Mesodermal cell (in vitro differentiated cells): ENCODE measurements around the gene VGLL4.
A peak's percentile ranks its signal among the peaks of the same experiment; 100 is the strongest.
"Not testable (repeated sequence)": the region's sequence is repeated elsewhere in the genome, so short reads cannot be mapped to it uniquely, and the experiment has no call there.

Experiments used
- H3K27ac ChIP-seq: 2 replicates; pipeline ENCODE4 v1.7.0; 2013; ENCODE audit warnings: mild to moderate bottlenecking, low read depth, low read length, moderate library complexity; ENCODE audit not compliant: severe bottlenecking
- H3K36me3 ChIP-seq: 2 replicates; pipeline ENCODE4 v1.7.1; 2013; ENCODE audit warnings: mild to moderate bottlenecking, low read length, moderate library complexity; ENCODE audit not compliant: control insufficient read depth, insufficient read depth
- H3K4me1 ChIP-seq: one replicate; pipeline ENCODE4 v1.7.1; 2013; ENCODE audit warnings: mild to moderate bottlenecking, low read length; ENCODE audit not compliant: insufficient read depth, control insufficient read depth, poor library complexity, severe bottlenecking
- H3K4me3 ChIP-seq: 2 replicates; pipeline ENCODE4 v1.7.0; 2013; ENCODE audit warnings: low read length, control low read depth, mild to moderate bottlenecking; ENCODE audit not compliant: insufficient read depth, poor library complexity, severe bottlenecking; ENCODE audit errors: extremely low read depth
- H3K9me3 ChIP-seq: 2 replicates; pipeline ENCODE4 v1.7.1; 2013; ENCODE audit warnings: mild to moderate bottlenecking, low read length, moderate library complexity; ENCODE audit not compliant: control insufficient read depth
- whole genome bisulfite sequencing, 2 experiments: methylation state at CpG; one replicate each; pipeline ENCODE4 v1.1.5; 2013; ENCODE audit warnings: missing lambda C conversion rate in 2 of 2; ENCODE audit not compliant: insufficient coverage in 2 of 2; 5-methylcytosine and 5-hydroxymethylcytosine counted together

The VGLL4 gene

GRCh38 chr3:11583235-11583634 is 60.5 kb downstream of the VGLL4 start:
- peak overlapping the region; percentile 83 for H3K27ac ChIP-seq
- peaks cover 35% of the 10 kb centered on the region for H3K4me1 ChIP-seq
- no peaks in the 10 kb centered on the region for H3K9me3 ChIP-seq
- H3K4me3 ChIP-seq: no peak overlapping the region
- peaks cover 46% of the 10 kb centered on the region for H3K36me3 ChIP-seq

GRCh38 chr3:11582191-11582968 is 61.3 kb downstream of the VGLL4 start:
- H3K4me1 ChIP-seq: peaks cover 30% of the 10 kb centered on the region
- no peaks in the 10 kb centered on the region for H3K9me3 ChIP-seq
- H3K4me3 ChIP-seq: peak overlapping the region; percentile 6
- 10 to 15% methylated on average over 9 to 10 of the region's 13 CpGs for WGBS, 2 experiments
- peak overlapping the region; percentile 83 for H3K27ac ChIP-seq
- H3K36me3 ChIP-seq: peaks cover 43% of the 10 kb centered on the region

GRCh38 chr3:11581237-11582190 is 62.2 kb downstream of the VGLL4 start:
- Histone ChIP-seq H3K27ac (peak overlapping the region; percentile 83), H3K36me3 (peaks cover 34% of the 10 kb centered on the region), H3K4me3 (peak overlapping the region; percentile 6), H3K9me3 (no peaks in the 10 kb centered on the region), H3K4me1 (peaks cover 30% of the 10 kb centered on the region)
- WGBS, 2 experiments: 75 to 87% methylated on average over 7 to 9 of the region's 16 CpGs

- H3K27ac ChIP-seq: no peak overlapping the region
- no peaks in the 10 kb centered on the region for H3K9me3 ChIP-seq
- WGBS, 2 experiments: 80% methylated on average over 1 of the region's 2 CpGs; no CpG with 5 or more reads in 1 of the 2 experiments
- peaks cover 31% of the 10 kb centered on the region for H3K36me3 ChIP-seq
- H3K4me3 ChIP-seq: no peak overlapping the region
- H3K4me1 ChIP-seq: peaks cover 30% of the 10 kb centered on the region
These were observed 63.1 kb downstream of the VGLL4 start for GRCh38 chr3:11580645-11581044.

- Histone ChIP-seq H3K27ac (no peak overlapping the region), H3K4me1 (peaks cover 20% of the 10 kb centered on the region), H3K4me3 (no peak overlapping the region), H3K36me3 (peaks cover 53% of the 10 kb centered on the region), H3K9me3 (no peaks in the 10 kb centered on the region)
- 90 to 96% methylated on average over 4 to 7 of the region's 8 CpGs for WGBS, 2 experiments
These were observed 65.5 kb downstream of the VGLL4 start for GRCh38 chr3:11578169-11578568.

- Histone ChIP-seq H3K36me3 (peaks cover 70% of the 10 kb centered on the region), H3K27ac (peak overlapping the region; percentile 24)
- WGBS, 2 experiments: 78 to 85% methylated on average over 4 to 5 of the region's 9 CpGs
These were observed 67.3 kb downstream of the VGLL4 start for GRCh38 chr3:11576453-11576852.

GRCh38 chr3:11575677-11576076 is 68.0 kb downstream of the VGLL4 start:
- H3K4me3 ChIP-seq: no peak overlapping the region
- no peaks in the 10 kb centered on the region for H3K9me3 ChIP-seq
- H3K4me1 ChIP-seq: peaks cover 5% of the 10 kb centered on the region
- H3K36me3 ChIP-seq: peaks cover 76% of the 10 kb centered on the region
- 99 to 100% methylated on average over 3 to 8 of the region's 10 CpGs for WGBS, 2 experiments
- H3K27ac ChIP-seq: no peak overlapping the region

More at GRCh38 chr3:11576453-11576852, 67.3 kb downstream of the VGLL4 start:
- Histone ChIP-seq H3K9me3 (no peaks in the 10 kb centered on the region), H3K4me1 (peaks cover 3% of the 10 kb centered on the region), H3K4me3 (no peak overlapping the region)

- H3K9me3 ChIP-seq: no peaks in the 10 kb centered on the region
- no peak overlapping the region for H3K4me3 ChIP-seq
- peaks cover 76% of the 10 kb centered on the region for H3K36me3 ChIP-seq
- H3K27ac ChIP-seq: no peak overlapping the region
- H3K4me1 ChIP-seq: peaks cover 11% of the 10 kb centered on the region
- WGBS, 2 experiments: 92 to 93% methylated on average over 16 of the region's 20 CpGs
These were observed 68.6 kb downstream of the VGLL4 start for GRCh38 chr3:11574981-11575669.

GRCh38 chr3:11572660-11573059 is 71.1 kb downstream of the VGLL4 start:
- not testable (repeated sequence) for H3K4me3 ChIP-seq, H3K9me3 ChIP-seq, H3K27ac ChIP-seq
- peaks cover 35% of the 10 kb centered on the region for H3K4me1 ChIP-seq
- H3K36me3 ChIP-seq: peaks cover 80% of the 10 kb centered on the region
- WGBS, 2 experiments: 91 to 97% methylated on average over 9 to 11 of the region's 11 CpGs

GRCh38 chr3:11570789-11571495 is 72.8 kb downstream of the VGLL4 start:
- Histone ChIP-seq H3K4me1 (peaks cover 35% of the 10 kb centered on the region), H3K36me3 (peaks cover 92% of the 10 kb centered on the region), H3K27ac (no peak overlapping the region), H3K9me3 (no peaks in the 10 kb centered on the region), H3K4me3 (no peak overlapping the region)
- 91 to 92% methylated on average over 18 of the region's 20 CpGs for whole genome bisulfite sequencing, 2 experiments
